ENCODE measurements around the gene NUDT4B. TPM values are rescaled to one million over a fixed set of nuclear protein-coding genes. Genes with fewer than 3 reads are reported as not detected.
"Not testable (repeated sequence)": the region's sequence is repeated elsewhere in the genome, so short reads cannot be mapped to it uniquely, and the experiment has no call there.

NUDT4B gene
- total RNA-seq, 1 donor from 2014 or later = 25.3 TPM

- not testable (repeated sequence) for DNase-seq (ENCODE audit: low spot score)
Measured at GRCh38 chr1:148738667-148739066, 9.9 kb upstream of the NUDT4B start.

- not testable (repeated sequence) for DNase-seq (ENCODE audit: low spot score)
Measured at GRCh38 chr1:148743200-148743599, 5.4 kb upstream of the NUDT4B start.

- DNase-seq (ENCODE audit: low spot score) = not testable (repeated sequence)
Measured at GRCh38 chr1:148743726-148744720, 4.6 kb upstream of the NUDT4B start.

- DNase-seq (ENCODE audit: low spot score) = not testable (repeated sequence)
Measured at GRCh38 chr1:148749335-148749681, 734 bp downstream of the NUDT4B start.

DNA sequence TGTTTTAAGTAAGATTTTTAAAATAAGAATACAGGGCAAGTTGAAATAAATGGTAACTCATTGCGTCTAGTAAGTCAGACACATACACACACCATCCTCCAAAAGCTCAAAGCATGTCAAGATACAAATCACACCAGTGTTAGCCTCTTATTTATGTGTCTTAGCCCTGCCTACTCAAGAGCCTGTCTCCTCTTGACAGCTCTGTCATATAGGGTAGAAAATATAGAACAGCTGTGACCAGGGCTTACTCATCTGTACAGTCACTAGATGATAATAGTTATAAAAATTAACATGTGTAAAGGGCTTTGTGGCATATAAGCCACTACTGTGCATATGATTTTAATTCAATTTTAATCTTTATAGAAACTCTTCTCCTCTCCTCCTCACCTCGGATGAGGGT, 7.7 kb downstream of the NUDT4B start:
- not testable (repeated sequence) for DNase-seq (ENCODE audit: low spot score)

DNA sequence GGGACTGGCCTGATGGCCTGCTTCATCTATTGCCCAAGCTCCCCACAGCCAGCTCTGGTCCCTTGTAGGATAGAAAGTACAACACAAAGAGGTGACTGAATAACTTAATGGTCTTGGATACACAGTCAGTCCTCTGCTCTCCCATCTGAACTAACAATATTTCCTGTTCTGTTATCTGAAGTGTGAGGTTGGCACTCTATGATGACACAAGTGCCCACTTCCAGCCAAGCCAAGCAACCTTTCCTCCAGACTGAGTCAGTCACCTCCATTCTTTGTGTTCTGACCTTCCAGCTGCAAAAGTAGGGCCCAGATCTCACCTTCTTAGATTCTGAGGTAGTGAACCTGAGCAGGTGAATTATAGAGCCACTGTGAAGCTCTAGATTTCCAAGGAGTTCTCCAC, 8.9 kb downstream of the NUDT4B start:
- not testable (repeated sequence) for DNase-seq (ENCODE audit: low spot score)

GRCh38 chr1:148758412-148758811, 9.8 kb downstream of the NUDT4B start:
- DNase-seq (ENCODE audit: low spot score) = not testable (repeated sequence)

GRCh38 chr1:148758925-148759324, 10.4 kb downstream of the NUDT4B start:
- not testable (repeated sequence) for DNase-seq (ENCODE audit: low spot score)

DNA sequence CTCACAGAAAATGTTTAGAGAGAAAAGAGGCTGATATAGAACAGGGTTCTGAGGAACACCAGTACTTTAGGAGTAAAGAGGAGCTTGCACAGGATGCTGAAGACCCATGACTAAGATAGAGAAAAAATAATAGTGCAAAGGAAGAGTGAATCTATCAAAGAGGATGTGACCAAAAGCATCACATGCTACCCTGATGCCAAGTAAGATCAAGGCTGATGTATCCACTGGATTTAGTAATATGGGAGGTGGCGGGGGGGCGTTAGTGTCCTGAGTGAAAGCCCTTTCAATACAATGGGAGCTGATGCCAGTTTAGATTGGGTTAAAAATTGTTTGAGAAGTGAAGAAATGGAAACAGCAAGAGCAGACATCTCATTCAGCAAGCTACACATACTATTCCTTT, 11.2 kb downstream of the NUDT4B start:
- DNase-seq (ENCODE audit: low spot score) = not testable (repeated sequence)

DNA sequence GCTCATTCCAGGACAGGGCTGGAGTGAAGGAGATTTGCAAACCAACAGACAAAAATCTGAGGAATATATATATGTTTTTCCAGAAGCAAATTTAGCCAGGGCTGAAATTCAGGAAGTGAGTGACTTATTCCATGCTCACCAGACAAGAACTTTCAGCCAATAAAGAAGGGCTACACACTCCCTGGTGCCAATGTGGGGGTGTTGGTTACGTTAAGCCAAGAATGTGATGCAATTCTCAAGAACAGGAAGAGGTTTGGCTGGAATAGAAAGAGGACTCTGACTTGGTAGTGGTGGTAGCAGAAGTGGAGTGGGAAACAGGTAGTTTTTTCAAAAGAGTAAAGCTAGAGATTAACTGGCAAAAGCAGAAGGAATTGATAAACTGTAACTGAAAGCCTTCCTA, 11.6 kb downstream of the NUDT4B start:
- not testable (repeated sequence) for DNase-seq (ENCODE audit: low spot score)

DNA sequence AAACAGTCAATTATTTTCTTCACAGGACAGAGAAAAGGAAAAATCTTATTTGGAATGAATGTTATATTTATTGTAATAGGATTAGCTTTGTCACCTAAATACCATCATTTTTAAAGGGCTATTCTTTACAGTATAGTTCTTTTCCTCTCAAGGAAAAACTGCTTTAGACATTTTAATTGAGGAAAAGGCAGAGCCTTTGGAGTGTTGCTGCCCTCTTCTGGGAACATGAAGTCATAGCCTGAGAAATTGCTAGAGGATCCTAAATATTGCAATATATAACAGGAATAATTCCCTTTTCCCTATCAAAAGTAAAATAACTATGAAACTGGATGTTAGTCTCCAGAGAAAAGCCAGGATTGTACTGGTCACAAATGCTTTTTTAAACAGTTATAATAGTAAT, 12.8 kb downstream of the NUDT4B start:
- not testable (repeated sequence) for DNase-seq (ENCODE audit: low spot score)

DNA sequence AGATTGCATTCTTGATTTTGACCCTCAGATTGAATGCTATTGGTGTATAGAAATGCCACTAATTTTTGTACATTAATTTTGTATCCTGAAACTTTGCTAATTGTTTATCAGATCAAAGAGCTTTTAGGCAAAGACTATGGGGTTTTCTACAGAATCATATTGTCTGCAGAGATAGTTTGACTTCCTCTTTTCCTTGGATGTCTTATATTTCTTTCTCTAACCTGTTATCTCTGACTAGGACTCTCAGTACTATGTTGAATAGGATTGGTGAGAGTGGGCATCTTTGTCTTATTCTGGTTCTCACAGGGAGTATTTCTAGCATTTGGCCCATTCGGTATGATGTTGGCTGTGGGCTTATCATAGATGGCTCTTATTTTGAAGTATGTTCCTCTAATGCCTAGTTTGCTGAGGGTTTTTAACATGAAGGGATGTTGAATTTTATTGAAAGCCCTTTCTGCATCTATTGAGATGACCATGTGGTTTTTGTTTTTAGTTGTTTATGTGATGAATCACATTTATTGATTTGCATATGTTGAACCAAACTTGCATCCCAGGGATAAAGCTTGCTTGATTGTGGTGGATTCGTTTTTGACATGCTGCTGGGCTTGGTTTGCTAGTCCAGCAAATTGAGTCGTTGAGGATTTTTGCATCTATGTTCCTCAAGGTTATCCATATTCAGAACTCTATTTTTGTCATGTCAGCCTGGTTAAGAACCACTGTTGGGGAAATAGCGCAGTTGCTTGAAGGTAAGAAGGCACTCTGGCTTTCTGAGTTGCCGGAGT, 16.9 kb downstream of the NUDT4B start:
- not testable (repeated sequence) for DNase-seq (ENCODE audit: low spot score)

GRCh38 chr1:148768541-148768940, 20.0 kb downstream of the NUDT4B start:
- not testable (repeated sequence) for DNase-seq (ENCODE audit: low spot score)

GRCh38 chr1:148769495-148769894, 20.9 kb downstream of the NUDT4B start:
- not testable (repeated sequence) for DNase-seq (ENCODE audit: low spot score)

DNA sequence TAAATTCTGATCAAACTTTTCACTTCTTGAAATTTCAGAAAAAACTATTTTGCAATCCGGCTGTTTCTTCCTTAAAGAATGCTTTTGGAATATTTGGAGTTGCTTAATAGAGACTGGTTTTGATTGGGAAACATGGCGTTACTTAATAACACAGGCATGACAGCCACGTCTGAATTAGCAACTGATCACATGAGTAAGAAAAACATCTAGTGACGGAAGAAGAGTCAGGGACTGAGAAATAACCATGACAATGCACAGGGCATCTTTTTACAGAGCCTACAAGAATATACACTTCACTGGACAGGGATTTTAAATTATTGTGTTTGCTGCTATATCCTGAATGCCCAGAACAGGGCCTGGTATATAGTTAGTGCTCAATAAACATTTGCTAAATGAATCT, 25.1 kb downstream of the NUDT4B start:
- not testable (repeated sequence) for DNase-seq (ENCODE audit: low spot score)

GRCh38 chr1:148774102-148774501, 25.5 kb downstream of the NUDT4B start:
- not testable (repeated sequence) for DNase-seq (ENCODE audit: low spot score)

- not testable (repeated sequence) for DNase-seq (ENCODE audit: low spot score)
Measured at GRCh38 chr1:148775263-148775662, 26.7 kb downstream of the NUDT4B start.

GRCh38 chr1:148777649-148778048, 29.1 kb downstream of the NUDT4B start:
- DNase-seq (ENCODE audit: low spot score) = not testable (repeated sequence)

- not testable (repeated sequence) for DNase-seq (ENCODE audit: low spot score)
Measured at GRCh38 chr1:148780404-148780803, 31.8 kb downstream of the NUDT4B start.

- DNase-seq (ENCODE audit: low spot score) = not testable (repeated sequence)
Measured at GRCh38 chr1:148791543-148792099, 43.0 kb downstream of the NUDT4B start.

GRCh38 chr1:148793762-148794332, 45.3 kb downstream of the NUDT4B start:
- not testable (repeated sequence) for DNase-seq (ENCODE audit: low spot score)
